ENCODE data around the gene WRAP73.

- TF ChIP-seq POLR2A (IDR thresholded peaks at IDR 0.05; ENCODE audit: low read depth, low read length) = no peak
- no peak for TF ChIP-seq TAF1 (IDR thresholded peaks at IDR 0.05; ENCODE audit: borderline replicate concordance, low read depth, low read length)
Observed at GRCh38 chr1:3695326-3696217, 45.7 kb upstream of the WRAP73 start.
